ENCODE data around the gene FRMD6.
A peak's percentile ranks its signal among the peaks of the same experiment; 100 is the strongest.
"Not testable (repeated sequence)": the region's sequence is repeated elsewhere in the genome, so short reads cannot be mapped to it uniquely, and the experiment has no call there.

Gene FRMD6

GRCh38 chr14:51751611-51752345 lies 100.1 kb downstream of the FRMD6 start:
- H3K36me3 ChIP-seq (ENCODE audit: control insufficient read depth, low read depth, low read length); H3K27ac ChIP-seq (ENCODE audit: low read length); H3K27me3 ChIP-seq (ENCODE audit: control insufficient read depth, insufficient read depth, low read length); H3K4me1 ChIP-seq (ENCODE audit: control insufficient read depth, low read depth, low read length); H3K4me3 ChIP-seq (ENCODE audit: low read length); H3K9ac ChIP-seq (ENCODE audit: low read length); H3K9me3 ChIP-seq (ENCODE audit: control insufficient read depth, low read depth, low read length): not testable (repeated sequence)

- not testable (repeated sequence) for H3K4me1 ChIP-seq (ENCODE audit: control insufficient read depth, low read depth, low read length)
These were observed 106.0 kb downstream of the FRMD6 start for GRCh38 chr14:51757756-51758155.

DNA sequence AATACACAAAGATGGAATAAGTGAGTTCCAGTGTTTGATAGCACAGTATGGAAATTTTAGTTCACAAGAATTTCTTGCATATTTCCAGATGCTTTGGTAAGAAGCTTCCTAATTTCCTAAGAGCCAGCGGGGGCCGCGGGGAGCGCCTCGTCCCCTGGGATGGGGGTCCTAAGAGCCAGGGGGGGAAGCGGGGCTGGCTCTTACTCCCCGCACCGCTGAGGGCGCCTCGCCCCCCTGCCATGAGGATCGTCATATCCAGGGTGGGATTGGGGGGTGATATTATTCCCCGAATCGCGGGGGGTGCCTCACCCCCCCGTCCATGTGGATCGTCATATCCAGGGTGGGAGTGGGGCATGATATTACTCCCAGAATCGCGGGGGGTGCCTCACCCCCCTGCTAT lies 108.2 kb downstream of the FRMD6 start:
- H3K36me3 ChIP-seq (ENCODE audit: control insufficient read depth, low read depth, low read length) = no peaks in the 10 kb centered on the region
- no peaks in the 10 kb centered on the region for H3K9me3 ChIP-seq (ENCODE audit: control insufficient read depth, low read depth, low read length)
- H3K4me1 ChIP-seq (ENCODE audit: control insufficient read depth, low read depth, low read length) = no peaks in the 10 kb centered on the region
- H3K4me3 ChIP-seq (ENCODE audit: low read length) = no peak overlapping the region
- no peaks in the 10 kb centered on the region for H3K27me3 ChIP-seq (ENCODE audit: control insufficient read depth, insufficient read depth, low read length)
- no peak overlapping the region for H3K27ac ChIP-seq (ENCODE audit: low read length)
- H3K9ac ChIP-seq (ENCODE audit: low read length) = no peak overlapping the region

More at GRCh38 chr14:51757756-51758155, 106.0 kb downstream of the FRMD6 start:
- not testable (repeated sequence) for H3K4me3 ChIP-seq (ENCODE audit: low read length); H3K9me3 ChIP-seq (ENCODE audit: control insufficient read depth, low read depth, low read length); H3K36me3 ChIP-seq (ENCODE audit: control insufficient read depth, low read depth, low read length); H3K27ac ChIP-seq (ENCODE audit: low read length); H3K9ac ChIP-seq (ENCODE audit: low read length); H3K27me3 ChIP-seq (ENCODE audit: control insufficient read depth, insufficient read depth, low read length)

DNA sequence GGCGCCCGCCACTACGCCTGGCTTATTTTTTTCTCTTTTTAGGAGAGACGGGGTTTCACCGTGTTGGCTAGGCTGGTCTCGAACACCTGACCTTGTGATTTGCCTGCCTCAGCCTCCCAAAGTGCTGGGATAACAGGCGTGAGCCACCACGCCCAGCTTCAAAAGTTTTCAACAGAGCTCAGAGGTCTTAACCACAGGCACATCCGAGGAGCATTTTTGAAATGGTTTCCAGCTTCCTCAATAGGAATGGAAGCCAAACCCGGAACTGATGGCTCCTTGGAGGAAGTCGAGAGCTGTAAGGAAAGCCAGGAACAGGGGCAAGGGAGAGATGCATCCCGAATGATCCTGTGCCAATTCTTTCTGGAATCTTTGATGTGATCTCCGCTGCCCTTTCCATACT lies 114.0 kb downstream of the FRMD6 start:
- H3K36me3 ChIP-seq (ENCODE audit: control insufficient read depth, low read depth, low read length); H3K4me3 ChIP-seq (ENCODE audit: low read length); H3K9me3 ChIP-seq (ENCODE audit: control insufficient read depth, low read depth, low read length); H3K9ac ChIP-seq (ENCODE audit: low read length); H3K27ac ChIP-seq (ENCODE audit: low read length); H3K27me3 ChIP-seq (ENCODE audit: control insufficient read depth, insufficient read depth, low read length); H3K4me1 ChIP-seq (ENCODE audit: control insufficient read depth, low read depth, low read length): not testable (repeated sequence)

DNA sequence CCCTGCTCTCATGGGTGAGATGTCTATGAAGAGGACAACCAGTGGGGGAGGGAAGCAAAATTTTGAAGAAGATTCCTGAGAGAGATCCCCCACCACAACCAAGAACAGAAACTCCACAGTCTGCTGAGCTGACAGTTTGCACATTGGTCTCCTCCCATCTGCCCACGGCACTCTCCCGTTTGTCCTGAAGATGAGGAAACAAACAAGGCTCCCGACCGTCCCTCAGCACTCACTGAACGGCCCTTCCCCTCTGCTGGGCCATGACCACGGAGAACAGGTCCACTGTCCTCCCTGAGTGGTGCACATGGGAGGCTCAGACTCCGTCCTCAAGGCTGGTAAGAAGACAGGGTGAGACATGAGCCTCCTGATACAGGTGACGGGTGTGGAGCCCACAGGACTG lies 114.9 kb downstream of the FRMD6 start:
- H3K9me3 ChIP-seq (ENCODE audit: control insufficient read depth, low read depth, low read length); H3K27ac ChIP-seq (ENCODE audit: low read length); H3K9ac ChIP-seq (ENCODE audit: low read length); H3K36me3 ChIP-seq (ENCODE audit: control insufficient read depth, low read depth, low read length); H3K4me3 ChIP-seq (ENCODE audit: low read length); H3K4me1 ChIP-seq (ENCODE audit: control insufficient read depth, low read depth, low read length); H3K27me3 ChIP-seq (ENCODE audit: control insufficient read depth, insufficient read depth, low read length): not testable (repeated sequence)

- not testable (repeated sequence) for H3K9ac ChIP-seq (ENCODE audit: low read length); H3K36me3 ChIP-seq (ENCODE audit: control insufficient read depth, low read depth, low read length); H3K9me3 ChIP-seq (ENCODE audit: control insufficient read depth, low read depth, low read length); H3K4me1 ChIP-seq (ENCODE audit: control insufficient read depth, low read depth, low read length); H3K27me3 ChIP-seq (ENCODE audit: control insufficient read depth, insufficient read depth, low read length); H3K27ac ChIP-seq (ENCODE audit: low read length); H3K4me3 ChIP-seq (ENCODE audit: low read length)
These were observed 117.6 kb downstream of the FRMD6 start for GRCh38 chr14:51769261-51769660.

GRCh38 chr14:51774209-51774608 lies 122.5 kb downstream of the FRMD6 start:
- H3K36me3 ChIP-seq (ENCODE audit: control insufficient read depth, low read depth, low read length) = no peaks in the 10 kb centered on the region
- H3K27me3 ChIP-seq (ENCODE audit: control insufficient read depth, insufficient read depth, low read length) = no peaks in the 10 kb centered on the region
- peaks cover 6% of the 10 kb centered on the region for H3K4me1 ChIP-seq (ENCODE audit: control insufficient read depth, low read depth, low read length)
- no peak overlapping the region for H3K27ac ChIP-seq (ENCODE audit: low read length)
- H3K9ac ChIP-seq (ENCODE audit: low read length) = no peak overlapping the region
- no peaks in the 10 kb centered on the region for H3K9me3 ChIP-seq (ENCODE audit: control insufficient read depth, low read depth, low read length)
- no peak overlapping the region for H3K4me3 ChIP-seq (ENCODE audit: low read length)

DNA sequence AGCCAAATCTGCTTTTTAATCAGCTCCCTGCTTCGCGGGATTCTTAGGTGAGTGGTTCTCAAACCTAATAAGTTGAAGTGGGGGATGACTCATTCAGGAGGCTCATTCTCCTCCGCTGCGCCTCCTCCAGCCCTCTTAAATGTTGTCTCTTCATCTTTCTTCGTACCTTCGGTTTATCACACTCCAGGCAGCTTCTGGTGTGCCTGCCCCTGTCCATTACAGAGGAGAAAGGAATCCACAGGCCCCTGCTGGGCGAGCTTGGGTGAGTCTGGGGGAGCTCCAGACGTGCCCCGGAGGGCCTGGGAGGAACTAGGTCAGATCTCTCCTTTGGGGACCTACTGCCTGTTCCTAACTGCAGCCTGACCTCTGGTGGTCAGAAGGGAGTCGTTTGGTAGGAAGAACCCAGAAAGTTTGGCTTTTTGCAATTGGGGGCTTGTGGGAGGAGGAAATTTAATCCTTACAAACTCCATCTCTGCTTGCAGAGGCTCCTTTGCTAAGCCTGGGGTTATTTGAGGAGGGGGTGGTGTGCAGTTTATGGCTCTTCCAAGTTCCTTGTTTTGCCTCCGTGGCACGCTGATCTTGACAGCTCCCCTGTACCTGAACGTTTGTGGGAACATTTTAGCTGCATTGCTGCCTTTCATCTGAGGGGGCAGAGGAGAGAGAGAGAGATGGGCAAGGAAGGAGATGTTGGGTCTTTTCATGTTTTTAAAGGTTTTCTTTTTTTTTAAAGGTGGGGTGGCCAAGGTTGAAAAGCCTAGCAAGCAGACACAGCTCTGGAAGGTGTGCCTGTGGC lies 124.6 kb downstream of the FRMD6 start:
- Histone ChIP-seq H3K4me1 (ENCODE audit: control insufficient read depth, low read depth, low read length) (peaks cover 6% of the 10 kb centered on the region), H3K27ac (ENCODE audit: low read length) (no peak overlapping the region), H3K4me3 (ENCODE audit: low read length) (peak overlapping the region; percentile 40), H3K9ac (ENCODE audit: low read length) (no peak overlapping the region), H3K36me3 (ENCODE audit: control insufficient read depth, low read depth, low read length) (no peaks in the 10 kb centered on the region), H3K27me3 (ENCODE audit: control insufficient read depth, insufficient read depth, low read length) (peaks cover 6% of the 10 kb centered on the region), H3K9me3 (ENCODE audit: control insufficient read depth, low read depth, low read length) (no peaks in the 10 kb centered on the region)

- no peak overlapping the region for H3K4me3 ChIP-seq (ENCODE audit: low read length)
- no peaks in the 10 kb centered on the region for H3K9me3 ChIP-seq (ENCODE audit: control insufficient read depth, low read depth, low read length)
- H3K9ac ChIP-seq (ENCODE audit: low read length) = no peak overlapping the region
These were observed 128.4 kb downstream of the FRMD6 start for GRCh38 chr14:51780006-51780692.

More at GRCh38 chr14:51780006-51780692, 128.4 kb downstream of the FRMD6 start:
- peaks cover 6% of the 10 kb centered on the region for H3K4me1 ChIP-seq (ENCODE audit: control insufficient read depth, low read depth, low read length)
- no peaks in the 10 kb centered on the region for H3K36me3 ChIP-seq (ENCODE audit: control insufficient read depth, low read depth, low read length)
- H3K27me3 ChIP-seq (ENCODE audit: control insufficient read depth, insufficient read depth, low read length) = peaks cover 6% of the 10 kb centered on the region
- H3K27ac ChIP-seq (ENCODE audit: low read length) = no peak overlapping the region

Measured in iPS-18a (cell line).